Skeletal muscle tissue (tissue), 4 donors: ENCODE data around the gene MAOB. TPM values are rescaled to one million over a fixed set of nuclear protein-coding genes. Genes with fewer than 3 reads are reported as not detected.
"Not testable (repeated sequence)": the region's sequence is repeated elsewhere in the genome, so short reads cannot be mapped to it uniquely, and the experiment has no call there.

Experiments used
- H3K27ac ChIP-seq: one replicate; pipeline ENCODE4 v1.7.0; 2013; ENCODE audit warnings: mild to moderate bottlenecking, low read depth, low read length, inconsistent platforms
- H3K27me3 ChIP-seq, 3 donors: one replicate each; pipeline ENCODE4 v1.7.0; 2013; ENCODE audit warnings: low read length in 3 of 3; ENCODE audit not compliant: control insufficient read depth in 3 of 3, insufficient read depth in 3 of 3
- H3K36me3 ChIP-seq, 3 donors: one replicate each; pipeline ENCODE4 v1.7.0; 2013; ENCODE audit warnings: low read length in 3 of 3; ENCODE audit not compliant: control insufficient read depth in 3 of 3, insufficient read depth in 3 of 3
- H3K4me1 ChIP-seq, 3 donors: one replicate each; pipeline ENCODE4 v1.7.0; 2013; ENCODE audit warnings: low read length in 3 of 3, mild to moderate bottlenecking in 3 of 3; ENCODE audit not compliant: control insufficient read depth in 3 of 3, insufficient read depth in 3 of 3
- H3K4me3 ChIP-seq, 3 donors: one replicate each; pipeline ENCODE4 v1.7.0; 2013; ENCODE audit warnings: low read length in 3 of 3
- H3K9ac ChIP-seq, 3 donors: one replicate each; pipeline ENCODE4 v1.7.0; 2013; ENCODE audit warnings: low read length in 3 of 3, mild to moderate bottlenecking in 3 of 3, moderate library complexity in 2 of 3, low read depth in 1 of 3
- H3K9me3 ChIP-seq, 3 donors: one replicate each; pipeline ENCODE4 v1.7.0; 2013; ENCODE audit warnings: low read length in 3 of 3; ENCODE audit not compliant: control insufficient read depth in 3 of 3
- total RNA-seq: library from RNA; depleted of rRNA; stranded (reverse); fragments of >200 nt; gene quantifications from one replicate; pipeline ENCODE4 v1.2.3, GENCODE V29; 2014
- donor health status: Osteomylitis.

MAOB gene
- total RNA-seq, 1 donor from 2014 or later = 1.0 TPM

- H3K9me3 ChIP-seq = no peaks in the 10 kb centered on the region
- H3K36me3 ChIP-seq = no peaks in the 10 kb centered on the region
- H3K4me3 ChIP-seq = no peak overlapping the region
- H3K4me1 ChIP-seq = peaks cover 4 to 6% (median 4%) of the 10 kb centered on the region in 3 donors
- no peak overlapping the region for H3K27ac ChIP-seq
- H3K9ac ChIP-seq = no peak overlapping the region
- H3K27me3 ChIP-seq = no peaks in the 10 kb centered on the region
These were observed 139.0 kb downstream of the MAOB start for GRCh38 chrX:43743100-43743822.

- H3K36me3 ChIP-seq = no peaks in the 10 kb centered on the region
These were observed 140.2 kb downstream of the MAOB start for GRCh38 chrX:43741843-43742573.

GRCh38 chrX:43735957-43736356 lies 146.3 kb downstream of the MAOB start:
- no peak overlapping the region for H3K4me3 ChIP-seq

More at GRCh38 chrX:43741843-43742573, 140.2 kb downstream of the MAOB start:
- Histone ChIP-seq H3K4me1 (peaks cover 4 to 6% (median 4%) of the 10 kb centered on the region in 3 donors), H3K27me3 (no peaks in the 10 kb centered on the region), H3K4me3 (no peak overlapping the region), H3K9me3 (no peaks in the 10 kb centered on the region), H3K9ac (no peak overlapping the region), H3K27ac (no peak overlapping the region)

GRCh38 chrX:43735534-43735933 lies 146.7 kb downstream of the MAOB start:
- H3K9me3 ChIP-seq = no peaks in the 10 kb centered on the region
- no peaks in the 10 kb centered on the region for H3K4me1 ChIP-seq
- no peak overlapping the region for H3K4me3 ChIP-seq
- H3K27me3 ChIP-seq = no peaks in the 10 kb centered on the region
- no peak overlapping the region for H3K27ac ChIP-seq
- no peak overlapping the region for H3K9ac ChIP-seq
- no peaks in the 10 kb centered on the region for H3K36me3 ChIP-seq

More at GRCh38 chrX:43735957-43736356, 146.3 kb downstream of the MAOB start:
- Histone ChIP-seq H3K4me1 (no peaks in the 10 kb centered on the region), H3K27ac (no peak overlapping the region), H3K9ac (no peak overlapping the region), H3K27me3 (no peaks in the 10 kb centered on the region), H3K36me3 (no peaks in the 10 kb centered on the region), H3K9me3 (no peaks in the 10 kb centered on the region)

GRCh38 chrX:43734444-43734843 lies 147.8 kb downstream of the MAOB start:
- Histone ChIP-seq H3K27ac (no peak overlapping the region), H3K36me3 (no peaks in the 10 kb centered on the region), H3K4me1 (no peaks in the 10 kb centered on the region), H3K27me3 (no peaks in the 10 kb centered on the region), H3K4me3 (no peak overlapping the region), H3K9ac (no peak overlapping the region), H3K9me3 (no peaks in the 10 kb centered on the region)

GRCh38 chrX:43733699-43734098 lies 148.6 kb downstream of the MAOB start:
- Histone ChIP-seq H3K9me3 (no peaks in the 10 kb centered on the region), H3K27me3 (no peaks in the 10 kb centered on the region), H3K27ac (no peak overlapping the region), H3K4me1 (no peaks in the 10 kb centered on the region), H3K4me3 (no peak overlapping the region), H3K36me3 (no peaks in the 10 kb centered on the region), H3K9ac (no peak overlapping the region)

GRCh38 chrX:43731086-43731485 lies 151.2 kb downstream of the MAOB start:
- Histone ChIP-seq H3K27ac (no peak overlapping the region), H3K27me3 (no peaks in the 10 kb centered on the region), H3K36me3 (no peaks in the 10 kb centered on the region), H3K4me3 (no peak overlapping the region), H3K4me1 (no peaks in the 10 kb centered on the region), H3K9me3 (no peaks in the 10 kb centered on the region), H3K9ac (no peak overlapping the region)

- no peaks in the 10 kb centered on the region for H3K4me1 ChIP-seq
- no peak overlapping the region for H3K4me3 ChIP-seq
- no peaks in the 10 kb centered on the region for H3K36me3 ChIP-seq
- no peak overlapping the region for H3K27ac ChIP-seq
- H3K27me3 ChIP-seq = no peaks in the 10 kb centered on the region
- no peaks in the 10 kb centered on the region for H3K9me3 ChIP-seq
- H3K9ac ChIP-seq = no peak overlapping the region
These were observed 153.3 kb downstream of the MAOB start for GRCh38 chrX:43728966-43729365.

GRCh38 chrX:43728002-43728401 lies 154.2 kb downstream of the MAOB start:
- Histone ChIP-seq H3K9me3 (no peaks in the 10 kb centered on the region), H3K4me3 (no peak overlapping the region), H3K27ac (no peak overlapping the region), H3K27me3 (no peaks in the 10 kb centered on the region), H3K9ac (no peak overlapping the region), H3K36me3 (no peaks in the 10 kb centered on the region), H3K4me1 (no peaks in the 10 kb centered on the region)

GRCh38 chrX:43727254-43727653 lies 155.0 kb downstream of the MAOB start:
- not testable (repeated sequence) for H3K36me3 ChIP-seq, H3K4me3 ChIP-seq, H3K9ac ChIP-seq, H3K9me3 ChIP-seq, H3K27ac ChIP-seq, H3K4me1 ChIP-seq, H3K27me3 ChIP-seq
